HUES48 (cell line): ENCODE measurements around the gene GTF3C1.

Experiments
- H3K27ac ChIP-seq: one replicate; pipeline ENCODE4 v1.7.0; 2013; ENCODE audit warnings: low read depth, low read length, inconsistent platforms
- H3K27me3 ChIP-seq: 2 replicates; pipeline ENCODE4 v1.6.1; 2013; ENCODE audit warnings: mild to moderate bottlenecking, low read length; ENCODE audit not compliant: control insufficient read depth, insufficient read depth
- H3K36me3 ChIP-seq: 2 replicates; pipeline ENCODE4 v1.6.1; 2013; ENCODE audit warnings: low read length; ENCODE audit not compliant: control insufficient read depth, insufficient read depth
- H3K4me1 ChIP-seq: 2 replicates; pipeline ENCODE4 v1.6.1; 2013; ENCODE audit warnings: mild to moderate bottlenecking, low read length; ENCODE audit not compliant: control insufficient read depth, insufficient read depth
- H3K4me3 ChIP-seq: 2 replicates; pipeline ENCODE4 v1.5.1; 2013; ENCODE audit warnings: mild to moderate bottlenecking, low read depth, low read length
- H3K9ac ChIP-seq: 2 replicates; pipeline ENCODE4 v1.6.1; 2013; ENCODE audit warnings: mild to moderate bottlenecking, low read depth, low read length, moderate library complexity
- H3K9me3 ChIP-seq: 2 replicates; pipeline ENCODE4 v1.6.1; 2013; ENCODE audit warnings: low read length; ENCODE audit not compliant: control insufficient read depth, insufficient read depth

GTF3C1 gene

DNA sequence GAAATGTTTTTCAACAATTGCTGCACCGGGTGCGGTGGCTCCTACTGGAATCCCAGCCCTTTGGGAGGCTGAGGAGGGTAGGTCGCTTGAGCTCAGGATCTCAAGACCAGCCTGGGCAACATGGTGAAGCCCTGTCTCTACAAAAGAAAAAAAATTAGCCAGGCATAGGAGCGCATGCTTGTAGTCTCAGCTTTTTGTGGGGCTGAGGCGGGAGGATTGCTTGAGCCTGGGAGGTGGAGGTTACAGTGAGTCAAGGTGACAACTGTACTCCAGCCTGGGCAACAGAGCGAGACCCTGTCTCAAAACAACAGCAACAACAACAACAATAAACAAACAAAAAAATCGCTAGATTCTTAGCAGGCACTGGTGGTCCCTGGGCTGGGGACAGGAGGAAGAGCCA, 119.2 kb downstream of the GTF3C1 start:
- Histone ChIP-seq H3K27ac (no peak overlapping the region), H3K4me3 (no peak overlapping the region), H3K9ac (no peak overlapping the region), H3K27me3 (no peaks in the 10 kb centered on the region), H3K9me3 (no peaks in the 10 kb centered on the region), H3K36me3 (no peaks in the 10 kb centered on the region), H3K4me1 (no peaks in the 10 kb centered on the region)

DNA sequence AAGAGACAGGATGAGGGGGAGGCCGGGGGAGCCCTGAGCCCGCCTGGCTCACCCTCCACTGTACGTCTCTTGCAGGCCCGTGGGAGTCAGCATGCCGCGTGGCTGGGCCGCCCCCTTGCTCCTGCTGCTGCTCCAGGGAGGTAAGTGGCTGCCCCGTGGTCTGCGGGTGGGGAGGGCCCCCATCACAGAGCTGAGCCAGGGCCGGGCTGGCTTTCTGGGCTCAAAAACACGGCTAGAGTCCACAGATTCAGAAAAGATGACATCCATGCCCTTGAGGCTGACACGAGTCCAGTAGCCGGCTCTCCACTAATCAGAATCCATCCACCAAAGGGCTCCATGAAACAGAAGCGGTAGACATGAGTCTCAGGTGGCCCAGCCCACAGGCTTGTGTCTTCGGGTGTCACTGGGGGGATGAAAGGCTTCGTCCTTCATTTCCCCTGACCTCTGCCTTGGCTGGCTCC, 119.7 kb downstream of the GTF3C1 start:
- H3K9ac ChIP-seq = no peak overlapping the region
- no peaks in the 10 kb centered on the region for H3K36me3 ChIP-seq
- no peaks in the 10 kb centered on the region for H3K27me3 ChIP-seq
- H3K27ac ChIP-seq = no peak overlapping the region
- H3K4me1 ChIP-seq = no peaks in the 10 kb centered on the region
- H3K4me3 ChIP-seq = no peak overlapping the region
- H3K9me3 ChIP-seq = no peaks in the 10 kb centered on the region

DNA sequence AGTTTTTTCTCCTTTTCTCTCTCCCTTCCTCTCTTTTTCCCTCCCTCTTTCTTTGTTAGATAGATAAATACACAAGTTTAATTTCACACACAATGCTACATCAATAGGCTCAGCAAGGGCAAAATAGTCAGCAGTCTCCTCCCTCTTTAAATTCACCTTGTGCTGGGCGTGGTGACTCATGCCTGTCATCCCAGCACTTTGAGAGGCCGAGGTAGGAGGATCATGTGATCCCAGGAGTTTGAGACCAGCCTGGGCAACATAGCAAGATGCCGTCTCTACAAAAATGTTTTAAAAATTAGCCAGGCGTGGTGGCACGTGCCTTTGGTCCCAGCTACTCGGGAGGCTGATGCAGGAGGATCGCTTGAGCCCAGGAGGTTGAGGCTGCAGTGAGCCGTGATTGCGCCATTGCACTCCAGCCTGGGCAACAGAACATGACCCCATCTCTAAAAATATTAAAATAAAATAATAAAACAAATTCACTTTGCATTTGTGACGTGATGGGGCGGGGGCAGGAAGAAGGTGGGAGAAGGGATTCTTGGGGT, 120.3 kb downstream of the GTF3C1 start:
- Histone ChIP-seq H3K4me1 (no peaks in the 10 kb centered on the region), H3K27ac (no peak overlapping the region), H3K27me3 (no peaks in the 10 kb centered on the region), H3K9ac (no peak overlapping the region), H3K36me3 (no peaks in the 10 kb centered on the region), H3K9me3 (no peaks in the 10 kb centered on the region), H3K4me3 (no peak overlapping the region)

DNA sequence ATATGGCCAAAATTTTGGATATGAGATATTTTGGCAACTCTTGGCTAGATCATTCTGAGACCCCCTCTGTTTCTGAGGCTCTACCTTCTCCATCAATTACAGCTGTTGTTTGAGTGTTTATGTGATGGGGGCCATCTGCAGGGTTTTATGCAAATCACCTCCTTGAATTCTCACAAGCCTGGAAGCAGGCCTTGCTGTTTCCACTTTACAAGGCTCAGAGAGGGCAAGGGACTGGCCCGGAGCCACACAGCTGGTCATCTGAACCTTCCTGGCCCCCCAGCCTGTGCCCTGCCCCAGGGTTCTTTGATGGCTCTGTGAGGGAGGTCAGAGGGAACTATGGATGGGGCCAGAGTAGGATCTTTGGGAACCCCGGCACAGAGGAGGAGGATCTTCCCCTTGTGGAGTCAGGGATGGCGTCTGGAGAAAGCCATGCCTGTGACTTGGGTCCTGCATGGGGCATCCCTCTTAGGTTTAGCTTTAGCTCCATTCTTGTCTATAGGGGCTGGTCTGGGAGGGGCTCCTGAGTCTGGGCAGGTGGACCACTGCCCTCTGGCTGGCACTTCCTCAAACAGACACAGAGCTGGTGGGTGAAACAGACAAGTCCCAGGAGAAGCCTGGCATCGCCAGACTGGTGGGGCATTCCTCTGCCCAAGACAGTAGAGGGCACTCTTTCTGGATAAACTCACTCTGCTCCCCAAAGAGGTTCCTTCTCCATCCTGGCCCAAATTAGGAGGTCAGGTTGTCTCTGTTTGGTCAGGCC, 121.5 kb downstream of the GTF3C1 start:
- Histone ChIP-seq H3K36me3 (no peaks in the 10 kb centered on the region), H3K27ac (no peak overlapping the region), H3K9me3 (no peaks in the 10 kb centered on the region), H3K27me3 (no peaks in the 10 kb centered on the region), H3K4me3 (no peak overlapping the region), H3K9ac (no peak overlapping the region), H3K4me1 (no peaks in the 10 kb centered on the region)

DNA sequence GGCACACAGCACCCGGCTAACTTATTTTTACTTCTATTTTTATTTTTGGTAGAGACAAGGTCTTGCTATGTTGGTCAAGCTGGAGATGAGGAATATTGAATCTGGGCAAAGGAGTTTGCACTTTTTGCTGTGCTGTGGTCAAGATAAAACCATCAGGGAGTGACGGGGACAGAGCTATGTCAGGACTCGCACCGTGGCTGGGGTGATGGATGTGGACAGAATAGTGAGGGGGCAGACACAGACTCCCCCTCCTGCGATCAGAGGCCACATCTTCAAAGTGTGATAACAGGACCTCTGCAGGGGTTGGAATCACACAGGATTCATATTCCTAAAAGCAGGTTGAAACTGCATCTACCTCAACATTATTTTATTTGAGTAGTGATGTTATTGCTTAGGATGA, 122.2 kb downstream of the GTF3C1 start:
- Histone ChIP-seq H3K36me3 (no peaks in the 10 kb centered on the region), H3K9me3 (0 out of 2 replicates have a peak, but pooled peaks cover 6% of the 10 kb centered on the region), H3K9ac (no peak overlapping the region), H3K27ac (no peak overlapping the region), H3K27me3 (no peaks in the 10 kb centered on the region), H3K4me3 (no peak overlapping the region), H3K4me1 (no peaks in the 10 kb centered on the region)

DNA sequence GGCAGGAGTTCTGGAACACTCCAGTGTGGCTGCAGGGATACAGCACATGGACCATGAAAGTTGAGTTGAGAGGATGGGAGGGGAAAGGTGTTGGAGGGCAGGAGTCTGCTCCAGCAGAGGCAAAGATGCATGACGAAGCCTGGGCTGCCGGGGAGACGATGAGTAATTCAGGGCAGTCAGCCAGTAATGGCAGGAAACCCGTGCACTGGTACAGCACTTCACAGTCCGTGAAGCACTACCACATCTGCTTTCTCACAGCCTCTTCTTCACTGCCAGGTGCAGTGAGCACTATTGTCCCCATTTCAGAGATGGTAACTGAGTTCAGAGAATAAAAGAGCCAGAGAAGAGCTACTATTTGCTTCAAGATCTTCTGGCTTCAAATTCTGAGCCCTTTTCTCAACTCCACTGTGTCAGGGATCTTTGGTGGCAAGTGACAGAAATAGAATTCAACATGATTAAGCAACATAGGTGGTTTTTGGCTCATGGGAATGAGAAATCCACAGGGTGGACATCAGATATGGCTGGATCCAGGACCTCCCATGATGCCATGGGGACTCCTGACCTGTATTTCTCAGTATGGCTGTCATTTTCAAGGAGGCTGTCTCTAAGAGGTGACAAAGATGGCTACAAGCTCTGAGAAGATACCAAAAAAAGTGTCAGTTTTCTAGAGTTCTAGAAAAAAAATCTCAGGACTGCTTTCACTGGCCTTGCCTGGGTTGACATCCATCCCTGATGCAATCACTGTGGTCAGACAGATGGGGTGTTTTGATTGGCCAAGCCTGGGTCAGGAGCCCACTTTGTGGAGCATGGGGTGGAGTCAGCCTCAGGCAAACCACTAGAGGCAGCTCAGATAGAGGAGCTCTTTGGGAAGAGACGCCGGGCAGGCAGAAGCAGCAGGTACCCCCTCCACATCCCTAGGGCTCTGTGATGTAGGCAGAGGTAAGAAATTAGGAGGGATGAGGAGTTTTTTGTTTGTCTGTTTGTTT, 123.0 kb downstream of the GTF3C1 start:
- Histone ChIP-seq H3K27ac (no peak overlapping the region), H3K4me1 (no peaks in the 10 kb centered on the region), H3K4me3 (no peak overlapping the region), H3K9ac (no peak overlapping the region), H3K27me3 (no peaks in the 10 kb centered on the region), H3K36me3 (no peaks in the 10 kb centered on the region), H3K9me3 (peaks cover 13% of the 10 kb centered on the region)

DNA sequence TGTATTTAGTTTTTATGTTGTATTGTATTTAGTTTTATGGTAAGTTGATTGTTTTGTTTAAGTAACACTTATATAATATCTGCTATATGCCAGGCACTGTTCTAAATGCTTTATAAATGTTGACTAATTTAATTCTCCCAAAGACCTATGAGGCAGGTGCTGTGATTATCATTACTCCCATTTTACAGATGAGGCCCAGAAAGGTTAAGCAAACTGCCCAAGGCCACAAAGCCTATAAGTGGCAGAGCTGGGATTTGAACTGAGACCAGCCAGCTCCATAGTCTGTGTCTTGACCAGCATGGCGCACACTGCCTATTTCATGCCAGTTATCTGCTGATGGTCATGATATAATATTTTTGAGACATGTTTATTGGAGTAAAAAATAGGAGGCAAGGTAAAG, 123.8 kb downstream of the GTF3C1 start:
- Histone ChIP-seq H3K4me3 (no peak overlapping the region), H3K4me1 (no peaks in the 10 kb centered on the region), H3K9ac (no peak overlapping the region), H3K9me3 (peaks cover 18% of the 10 kb centered on the region), H3K27ac (no peak overlapping the region), H3K27me3 (no peaks in the 10 kb centered on the region), H3K36me3 (no peaks in the 10 kb centered on the region)

DNA sequence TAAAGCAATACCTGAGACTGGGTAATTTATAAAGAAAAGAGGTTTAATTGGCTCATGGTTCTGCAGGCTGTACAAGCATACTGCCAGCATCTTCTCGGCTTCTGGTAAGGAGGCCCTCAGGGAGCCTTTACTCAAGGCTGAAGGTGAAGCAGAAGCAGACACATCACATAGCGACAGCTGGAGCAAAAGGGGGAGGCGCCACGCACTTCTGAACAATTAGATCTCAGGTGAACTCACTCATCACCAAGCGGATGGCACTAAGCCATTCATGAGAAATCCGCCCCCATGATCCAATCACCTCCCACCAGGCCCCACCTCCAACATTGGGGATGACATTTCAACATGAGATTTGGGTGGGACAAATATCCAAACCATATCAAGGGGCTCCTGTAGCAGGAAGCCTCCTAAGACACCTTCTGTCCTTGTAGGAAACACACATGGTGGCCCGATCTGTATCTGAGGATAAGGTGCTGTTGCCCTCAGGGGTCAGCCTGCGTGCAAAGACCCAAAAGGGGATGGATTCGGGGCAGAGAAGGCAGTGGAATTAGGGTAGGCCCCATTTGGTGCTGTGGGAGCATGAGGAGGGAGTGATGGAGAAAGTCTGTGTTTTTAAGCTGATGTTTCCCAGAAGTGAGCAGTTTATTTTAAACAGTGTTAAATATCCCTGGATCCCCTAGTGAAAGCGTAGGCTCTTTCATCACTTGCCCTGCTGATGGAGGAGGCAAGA, 124.8 kb downstream of the GTF3C1 start:
- Histone ChIP-seq H3K4me3 (no peak overlapping the region), H3K36me3 (no peaks in the 10 kb centered on the region), H3K27ac (no peak overlapping the region), H3K27me3 (no peaks in the 10 kb centered on the region), H3K4me1 (no peaks in the 10 kb centered on the region), H3K9ac (no peak overlapping the region), H3K9me3 (peaks cover 18% of the 10 kb centered on the region)

DNA sequence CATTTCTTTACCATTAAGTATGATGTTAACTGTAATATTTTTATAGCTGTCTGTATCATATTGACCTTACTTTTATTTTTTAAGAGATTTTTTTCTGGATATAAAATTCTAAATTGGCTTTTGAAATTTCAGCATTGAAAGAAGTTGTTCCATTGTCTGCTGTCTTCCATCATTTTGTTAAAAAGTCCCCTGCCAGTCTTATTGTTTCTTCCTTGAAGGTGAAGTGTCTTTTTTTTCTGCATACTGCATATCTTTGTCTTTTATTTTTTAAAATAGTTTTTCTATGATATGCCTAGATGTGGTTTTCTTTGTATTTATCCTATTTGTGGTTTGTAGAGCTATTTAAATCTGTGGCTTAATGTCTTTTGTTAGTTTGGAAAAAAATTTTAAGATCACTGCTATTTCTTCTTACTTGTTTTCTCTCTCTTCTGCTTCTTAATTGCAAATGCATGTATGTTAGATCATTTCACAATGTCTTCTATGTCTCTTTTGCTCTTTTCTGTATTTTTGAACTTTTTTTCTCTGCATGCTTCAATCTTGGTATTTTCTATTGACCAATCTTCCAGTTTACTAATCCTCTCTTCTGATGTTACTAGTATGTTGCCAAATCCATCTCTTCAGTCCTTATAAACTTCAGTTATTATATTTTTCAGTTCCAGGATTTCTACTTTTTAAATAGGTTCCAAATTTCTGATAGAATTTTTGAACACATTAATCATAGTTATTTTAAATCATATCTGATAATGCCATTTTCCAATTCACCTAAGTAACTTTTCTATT, 127.6 kb downstream of the GTF3C1 start:
- Histone ChIP-seq H3K36me3 (no peaks in the 10 kb centered on the region), H3K4me3 (no peak overlapping the region), H3K27ac (no peak overlapping the region), H3K9ac (no peak overlapping the region), H3K9me3 (peaks cover 18% of the 10 kb centered on the region), H3K4me1 (no peaks in the 10 kb centered on the region), H3K27me3 (no peaks in the 10 kb centered on the region)

DNA sequence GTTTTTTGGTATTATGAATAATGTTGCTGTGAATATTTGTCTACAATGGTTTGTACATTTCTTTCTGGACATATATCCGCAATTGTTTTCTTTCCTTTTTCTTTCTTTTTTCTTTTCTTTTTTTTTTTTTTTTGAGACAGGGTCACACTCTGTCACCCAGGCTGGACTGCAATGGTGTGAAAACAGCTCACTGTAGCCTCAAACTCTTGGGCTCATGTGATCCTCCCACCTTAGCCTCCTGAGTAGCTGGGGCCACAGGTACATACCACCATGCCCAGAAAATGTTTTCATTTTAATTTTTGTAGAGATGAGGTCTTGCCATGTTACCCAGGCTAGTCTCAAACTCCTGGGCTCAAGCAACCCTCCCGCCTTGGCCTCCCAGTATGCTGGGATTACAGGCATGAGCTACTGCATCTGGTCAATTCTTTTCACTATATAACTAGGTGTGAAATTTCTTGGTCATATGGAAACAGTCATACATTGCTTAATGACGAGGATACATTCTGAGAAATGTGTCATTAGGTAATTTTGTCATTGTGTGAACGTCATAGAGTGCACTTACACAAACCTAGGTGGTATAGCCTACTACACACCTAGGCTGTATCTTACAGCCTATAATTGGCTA, 132.6 kb downstream of the GTF3C1 start:
- H3K9me3 ChIP-seq = peaks cover 9% of the 10 kb centered on the region
- no peaks in the 10 kb centered on the region for H3K36me3 ChIP-seq

More for the DNA sequence above, 132.6 kb downstream of the GTF3C1 start:
- H3K27me3 ChIP-seq = no peaks in the 10 kb centered on the region
- H3K27ac ChIP-seq = no peak overlapping the region
- no peak overlapping the region for H3K9ac ChIP-seq
- no peaks in the 10 kb centered on the region for H3K4me1 ChIP-seq
- H3K4me3 ChIP-seq = no peak overlapping the region
